Measurements from ENCODE around the gene RFNG. TPM values are rescaled to one million over a fixed set of nuclear protein-coding genes. Genes with fewer than 3 reads are reported as not detected.
A peak's percentile ranks its signal among the peaks of the same experiment; 100 is the strongest.

The RFNG gene
- total and polyA plus RNA-seq, 8 donors, result 18.2 to 59.1 (median 29.6) TPM

GRCh38 chr17:82005701-82006348 lies 45.8 kb downstream of the RFNG start:
- ATAC-seq (no peak), DNase-seq (no peak), FAIRE-seq (no peak)
- WGBS, 2 donors, result 88 to 89% methylated on average over 30 of the region's 30 CpGs
- Histone ChIP-seq H3K27me3 (no peaks in the 10 kb centered on the region), H3K4me1 (no peaks in the 10 kb centered on the region), H3K36me3 (no peaks in the 10 kb centered on the region), H3K4me3 (no peak overlapping the region), H3K9me3 (no peaks in the 10 kb centered on the region), H3K27ac (no peak overlapping the region)
- intact Hi-C loops (cut with DNase I), result no loop called here
- no peak for TF ChIP-seq CTCF (IDR thresholded peaks at IDR 0.05)

DNA sequence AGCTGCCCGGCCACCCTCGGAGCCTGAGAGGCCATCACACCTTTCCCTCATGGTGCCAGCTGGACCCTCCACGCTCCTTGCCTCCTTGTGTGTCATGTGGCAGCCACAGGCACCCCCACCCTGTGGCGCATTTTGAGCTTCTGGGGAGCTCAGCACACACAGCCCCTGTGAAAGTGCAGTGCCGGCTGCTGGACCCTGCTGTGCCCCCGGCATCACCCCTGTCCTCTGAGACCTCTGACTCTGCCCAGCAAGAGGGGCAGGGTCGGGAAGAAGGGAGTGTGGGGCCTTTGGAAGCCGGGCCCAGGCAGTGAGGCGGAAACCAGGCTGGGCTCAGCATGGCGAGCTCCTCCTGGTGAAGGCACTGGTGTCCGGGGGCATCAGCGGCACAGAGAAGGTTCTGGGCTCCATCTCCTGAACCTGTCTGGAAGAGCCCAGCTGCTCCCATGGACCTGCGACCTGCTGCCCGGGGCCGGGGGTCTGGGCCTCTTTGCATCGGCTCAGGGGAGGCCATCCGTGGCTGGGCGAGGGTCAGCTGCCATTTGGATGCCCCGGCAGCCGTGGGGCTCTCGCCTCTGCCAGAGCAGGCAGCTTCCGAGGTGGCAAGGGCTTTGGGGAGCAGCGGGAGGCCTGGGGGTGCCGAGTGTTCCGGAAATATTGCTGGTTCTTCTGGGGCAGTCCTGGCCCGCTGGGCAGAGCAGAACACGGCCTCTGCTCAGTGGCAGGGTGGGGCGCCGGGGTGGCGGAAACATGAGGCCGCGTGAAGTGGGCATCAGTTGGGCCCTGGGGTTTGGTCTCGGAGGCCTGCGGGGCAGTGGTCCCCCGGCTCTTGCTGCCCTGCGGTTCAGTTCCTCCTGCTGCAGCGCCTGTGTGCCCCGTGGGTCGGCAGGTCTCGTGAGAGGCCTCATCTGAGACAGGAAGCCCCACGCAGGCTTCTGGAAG lies 46.8 kb downstream of the RFNG start:
- no peak for TF ChIP-seq CTCF (IDR thresholded peaks at IDR 0.05)
- no peaks in the 10 kb centered on the region for H3K36me3 ChIP-seq
- no peak for FAIRE-seq
- H3K27ac ChIP-seq, result no peak overlapping the region
- WGBS, 2 donors, result 92 to 94% methylated on average over 39 to 41 of the region's 41 CpGs
- no peaks in the 10 kb centered on the region for H3K27me3 ChIP-seq
- no peak overlapping the region for H3K4me3 ChIP-seq
- H3K4me1 ChIP-seq, result no peaks in the 10 kb centered on the region
- ATAC-seq, result no peak
- no peak for DNase-seq
- intact Hi-C loops (cut with DNase I), result no loop called here
- H3K9me3 ChIP-seq, result no peaks in the 10 kb centered on the region

DNA sequence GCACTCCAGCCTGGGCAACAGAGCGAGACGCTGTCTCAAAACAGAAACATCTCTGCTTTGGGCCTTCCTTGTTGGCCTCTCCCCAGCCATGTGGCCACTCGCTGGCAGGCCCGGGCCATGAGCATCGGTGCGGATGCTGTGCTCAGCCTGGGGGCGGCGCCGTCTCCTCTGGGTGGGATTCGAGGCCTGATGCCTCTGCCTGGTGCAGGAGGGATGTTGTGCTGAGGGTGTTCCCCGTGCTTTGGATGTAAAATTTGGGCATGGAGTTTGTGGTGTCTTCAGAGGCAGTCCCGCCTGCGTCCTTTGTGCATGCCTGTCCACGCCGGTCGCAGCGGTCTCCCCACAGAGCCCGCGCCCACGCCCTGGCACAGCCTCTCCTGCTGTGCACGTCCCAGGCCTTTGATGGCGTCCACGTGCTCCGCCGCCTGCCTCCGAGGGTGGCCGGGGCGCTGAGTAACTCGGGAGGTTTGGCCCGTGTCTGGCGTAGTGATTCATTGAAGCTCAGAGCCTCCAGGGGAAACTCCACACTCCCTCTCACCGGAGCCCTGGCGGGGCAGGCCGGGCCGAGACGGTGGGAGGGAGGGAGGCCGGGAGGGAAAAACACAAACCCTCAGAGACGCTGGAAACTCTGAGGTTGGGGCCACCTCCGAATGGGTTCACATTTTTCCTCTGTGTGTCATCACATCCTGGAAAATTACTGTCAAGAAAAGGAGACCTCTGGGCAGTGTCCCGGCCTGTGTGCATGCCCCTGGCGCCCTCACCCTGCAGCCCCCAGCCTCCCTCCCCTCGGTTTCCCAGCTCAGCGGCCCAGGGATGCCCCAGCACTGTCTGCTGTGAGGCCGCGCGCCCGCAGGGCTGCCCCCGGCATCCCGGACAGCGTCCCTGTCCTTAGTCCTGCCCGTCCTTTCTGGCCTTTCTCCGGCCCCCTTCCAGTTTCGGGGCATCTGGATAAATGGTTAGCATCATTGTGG lies 47.9 kb downstream of the RFNG start:
- WGBS, 2 donors, result 86% methylated on average over 53 of the region's 53 CpGs
- intact Hi-C loops (cut with DNase I), result no loop called here
- peak in 3 of 4 donors; percentile 49 to 67 (median 63) for ATAC-seq
- H3K4me3 ChIP-seq, result no peak overlapping the region
- no peak for FAIRE-seq
- TF ChIP-seq CTCF (IDR thresholded peaks at IDR 0.05), result no peak
- no peak for DNase-seq
- no peak overlapping the region for H3K27ac ChIP-seq
- no peaks in the 10 kb centered on the region for H3K36me3 ChIP-seq
- no peaks in the 10 kb centered on the region for H3K4me1 ChIP-seq
- no peaks in the 10 kb centered on the region for H3K27me3 ChIP-seq
- no peaks in the 10 kb centered on the region for H3K9me3 ChIP-seq

DNA sequence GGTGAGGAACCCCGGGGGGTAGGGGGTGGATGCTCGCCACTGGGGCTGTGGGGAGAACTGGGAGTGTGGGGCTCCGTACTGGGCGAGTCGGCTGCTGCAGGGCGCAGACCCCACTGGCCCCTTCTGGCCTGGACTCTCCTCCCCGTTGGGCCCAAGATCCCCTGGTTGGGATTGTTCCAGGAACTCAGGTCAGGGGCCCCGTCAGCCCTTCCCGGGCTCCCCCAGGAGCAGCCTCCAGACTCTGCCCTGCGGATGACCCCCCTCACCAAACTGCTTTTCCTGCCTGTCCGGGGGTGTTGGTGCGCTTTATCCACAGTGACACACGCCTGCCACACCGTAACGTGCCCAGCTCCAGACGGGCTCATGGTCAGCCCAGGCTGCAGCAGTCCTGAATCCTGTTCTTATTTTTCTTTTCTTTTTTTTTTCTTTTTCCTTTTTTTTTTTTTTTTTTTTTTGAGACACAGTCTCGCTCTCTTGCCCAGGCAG lies 50.0 kb downstream of the RFNG start:
- no peaks in the 10 kb centered on the region for H3K9me3 ChIP-seq
- intact Hi-C loops (cut with DNase I), result no loop called here
- FAIRE-seq (no peak), DNase-seq (peak in 1 of 6 donors; percentile 28), ATAC-seq (no peak)
- no peak for TF ChIP-seq CTCF (IDR thresholded peaks at IDR 0.05)
- H3K36me3 ChIP-seq, result no peaks in the 10 kb centered on the region
- no peaks in the 10 kb centered on the region for H3K27me3 ChIP-seq
- H3K27ac ChIP-seq, result no peak overlapping the region
- no peak overlapping the region for H3K4me3 ChIP-seq
- 87 to 88% methylated on average over 15 to 17 of the region's 17 CpGs for WGBS, 2 donors
- no peaks in the 10 kb centered on the region for H3K4me1 ChIP-seq

All from pancreas (tissue), 10 donors.